Calu3 (cell line): ENCODE results near the gene ARHGEF28. TPM values are rescaled to one million over a fixed set of nuclear protein-coding genes. Genes with fewer than 3 reads are reported as not detected.

Experiments
- BruUV-seq: library from RNA; stranded (reverse); fragments of 400-500 nt; replicated peaks from 2 replicates; lab custom pipeline; 2021; lab: Mats Ljungman, UMichigan
- CTCF ChIA-PET: fragments of 300-600 bp; sonication (Branson Sonifier 250); formaldehyde crosslinking; loops from one replicate; lab custom pipeline; 2022; ENCODE audit warnings: antibody characterized with exemption; lab: Charles Lee
- DNase-seq: peaks from one replicate; pipeline ENCODE4 v3.0.0; 2022
- H3K27ac Mint-ChIP-seq: one replicate; pipeline ENCODE4 v1.8.0; 2022; ENCODE audit warnings: mixed read lengths; ENCODE audit not compliant: unreplicated experiment
- H3K27me3 Mint-ChIP-seq: one replicate; pipeline ENCODE4 v1.8.0; 2022; ENCODE audit warnings: mixed read lengths; ENCODE audit not compliant: unreplicated experiment
- H3K36me3 Mint-ChIP-seq: one replicate; pipeline ENCODE4 v1.8.0; 2022; ENCODE audit warnings: mild to moderate bottlenecking, moderate library complexity, mixed read lengths; ENCODE audit not compliant: insufficient read depth, unreplicated experiment
- H3K4me1 Mint-ChIP-seq: one replicate; pipeline ENCODE4 v1.8.0; 2022; ENCODE audit warnings: mild to moderate bottlenecking, low read depth, mixed read lengths; ENCODE audit not compliant: unreplicated experiment
- H3K4me3 Mint-ChIP-seq: one replicate; pipeline ENCODE4 v1.8.0; 2022; ENCODE audit warnings: mild to moderate bottlenecking, low read depth, moderate library complexity, mixed read lengths; ENCODE audit not compliant: unreplicated experiment
- H3K9me3 Mint-ChIP-seq: one replicate; pipeline ENCODE4 v1.8.0; 2022; ENCODE audit warnings: low read depth, mixed read lengths; ENCODE audit not compliant: unreplicated experiment
- CTCF ChIP-seq: fragments of 200-600 bp; IDR thresholded peaks from one replicate; pipeline ENCODE4 v1.8.0; 2022; ENCODE audit warnings: antibody characterized with exemption; ENCODE audit not compliant: unreplicated experiment
- intact Hi-C: fragments of 100-400 bp; cut with micrococcal nuclease; formaldehyde crosslinking; loops from one replicate; pipeline ENCODE4 v1.10.0; 2022; ENCODE audit not compliant: unreplicated experiment
- total RNA-seq: library from RNA; stranded (reverse); gene quantifications from 2 replicates; pipeline ENCODE4 v1.2.3, GENCODE V29; 2022

Gene ARHGEF28
- total RNA-seq, 1 experiment from 2014 or later = 92.0 TPM

DNA sequence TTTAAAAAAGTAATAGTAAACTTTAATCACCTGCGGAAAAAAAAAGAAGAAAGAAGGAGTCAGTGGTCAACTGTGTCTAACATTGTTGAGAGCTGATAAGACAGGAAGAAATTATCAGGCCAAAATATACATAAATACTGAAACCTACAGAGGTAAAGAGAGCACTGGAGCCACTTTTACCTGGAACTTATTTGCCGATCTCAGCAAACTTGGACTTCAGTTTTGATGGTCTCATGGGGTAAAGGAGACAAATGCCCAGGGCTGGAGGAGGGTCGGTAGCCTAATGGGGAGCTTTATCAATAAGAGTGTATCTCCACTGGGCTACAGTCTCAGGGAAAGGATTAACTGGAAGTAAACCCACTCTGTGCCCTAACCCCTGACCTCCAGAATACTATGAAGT is 26.6 kb upstream of the ARHGEF28 start:
- Mint-ChIP-seq H3K9me3 (peaks cover 2% of the 10 kb centered on the region), H3K4me3 (no peak overlapping the region), H3K4me1 (peaks cover 16% of the 10 kb centered on the region), H3K27me3 (no peaks in the 10 kb centered on the region), H3K36me3 (no peaks in the 10 kb centered on the region), H3K27ac (no peak overlapping the region)
- no TSS peak for BruUV-seq
- DNase-seq = no peak
- no peak for TF ChIP-seq CTCF
- CTCF ChIA-PET = interaction anchor here (0.7 kb wide), 1 partner anchor 110 kb away, joined by 3 read pairs; no protein-coding TSS in a partner anchor
- intact Hi-C loops = loop anchor here (10.0 kb wide), 1 partner anchor 1045 kb away; the partner anchor contains the start of gene ENC1

- CTCF ChIA-PET = interaction anchor here (1.2 kb wide), 1 partner anchor 18 kb away, joined by 3 read pairs; no protein-coding TSS in a partner anchor
- BruUV-seq = no TSS peak
Observed at GRCh38 chr5:73603998-73604397, 22.0 kb upstream of the ARHGEF28 start.

DNA sequence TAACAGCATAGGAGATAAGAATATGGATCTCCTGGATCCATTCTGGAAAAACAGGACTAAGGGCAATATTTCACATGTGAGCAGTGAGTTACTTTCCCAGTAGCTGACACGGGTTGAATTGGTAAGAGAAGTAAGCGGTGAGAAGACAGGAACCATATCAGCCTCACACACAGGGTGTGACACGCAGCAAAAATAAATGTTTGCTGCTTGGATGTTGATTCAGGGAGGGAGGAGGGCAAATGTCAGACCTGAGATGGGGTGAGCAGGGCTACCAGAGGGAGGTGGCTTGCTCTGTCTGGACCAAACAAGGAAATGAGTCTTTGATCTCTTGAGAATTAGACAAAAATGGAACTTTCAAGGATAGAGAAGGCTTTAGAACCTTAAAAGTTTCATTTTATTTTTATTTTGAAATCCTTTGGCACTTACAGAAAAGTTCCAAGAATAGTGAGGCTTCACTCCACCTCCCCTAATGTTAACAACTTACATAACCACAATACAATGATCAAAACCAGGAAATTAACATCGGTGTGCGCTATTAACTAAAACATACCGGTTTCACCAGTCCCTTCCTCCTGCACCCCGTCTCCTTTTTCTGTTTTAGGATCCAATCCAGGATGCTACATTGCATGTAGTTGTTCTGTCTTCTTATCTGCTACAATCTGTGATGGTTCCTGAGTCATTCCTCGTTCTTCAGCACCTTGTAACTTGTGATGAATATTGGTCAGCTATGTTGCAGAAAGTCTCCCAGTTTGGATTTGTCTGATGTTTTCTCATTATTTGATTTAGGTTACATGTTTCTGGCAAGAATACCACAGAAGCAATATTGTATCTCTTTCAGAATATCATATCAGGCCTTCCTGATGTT is 20.5 kb upstream of the ARHGEF28 start:
- CTCF ChIA-PET = interaction anchor here (0.7 to 1.5 kb wide), 4 partner anchors 14 to 124 kb away, joined by 3 to 6 read pairs (median 3); no protein-coding TSS in a partner anchor
- peaks cover 2% of the 10 kb centered on the region for H3K9me3 Mint-ChIP-seq
- intact Hi-C loops = no loop called here
- no peaks in the 10 kb centered on the region for H3K27me3 Mint-ChIP-seq
- H3K36me3 Mint-ChIP-seq = no peaks in the 10 kb centered on the region
- TF ChIP-seq CTCF = no peak
- DNase-seq = peak; percentile 55
- H3K4me1 Mint-ChIP-seq = peaks cover 45% of the 10 kb centered on the region
- H3K27ac Mint-ChIP-seq = peak overlapping the region; percentile 94
- peak overlapping the region; percentile 49 for H3K4me3 Mint-ChIP-seq
- no TSS peak for BruUV-seq

More at GRCh38 chr5:73603998-73604397, 22.0 kb upstream of the ARHGEF28 start:
- H3K27me3 Mint-ChIP-seq = no peaks in the 10 kb centered on the region
- H3K9me3 Mint-ChIP-seq = peaks cover 2% of the 10 kb centered on the region
- no peak overlapping the region for H3K27ac Mint-ChIP-seq
- intact Hi-C loops = no loop called here
- H3K4me3 Mint-ChIP-seq = no peak overlapping the region
- H3K36me3 Mint-ChIP-seq = no peaks in the 10 kb centered on the region
- TF ChIP-seq CTCF = no peak
- peaks cover 45% of the 10 kb centered on the region for H3K4me1 Mint-ChIP-seq
- DNase-seq = no peak

- Mint-ChIP-seq H3K27ac (peak overlapping the region; percentile 55), H3K27me3 (no peaks in the 10 kb centered on the region), H3K36me3 (no peaks in the 10 kb centered on the region), H3K4me3 (no peak overlapping the region), H3K9me3 (peaks cover 2% of the 10 kb centered on the region), H3K4me1 (peaks cover 45% of the 10 kb centered on the region)
- CTCF ChIA-PET = interaction anchor here (0.7 to 1.5 kb wide), 5 partner anchors 15 to 123 kb away, joined by 3 to 6 read pairs (median 3); no protein-coding TSS in a partner anchor
- BruUV-seq = no TSS peak
- intact Hi-C loops = no loop called here
- no peak for TF ChIP-seq CTCF
- DNase-seq = no peak
Observed at GRCh38 chr5:73606206-73606753, 19.7 kb upstream of the ARHGEF28 start.
